ENCODE results near the gene P2RX5.

P2RX5 gene

GRCh38 chr17:3647251-3647650 is 48.7 kb downstream of the P2RX5 start:
- TF ChIP-seq Cebpa-rat (IDR thresholded peaks at IDR 0.05): no peak
- Histone ChIP-seq H3K9ac (peak overlapping the region; percentile 70), H3K27ac (peak overlapping the region; percentile 88), H3K4me1 (peaks cover 48% of the 10 kb centered on the region), H3K36me3 (peaks cover 26% of the 10 kb centered on the region), H3K9me3 (no peaks in the 10 kb centered on the region), H3K27me3 (no peaks in the 10 kb centered on the region), H3K4me3 (no peak overlapping the region), H3K4me2 (peak overlapping the region; percentile 85), H4K20me1 (no peaks in the 10 kb centered on the region)

DNA sequence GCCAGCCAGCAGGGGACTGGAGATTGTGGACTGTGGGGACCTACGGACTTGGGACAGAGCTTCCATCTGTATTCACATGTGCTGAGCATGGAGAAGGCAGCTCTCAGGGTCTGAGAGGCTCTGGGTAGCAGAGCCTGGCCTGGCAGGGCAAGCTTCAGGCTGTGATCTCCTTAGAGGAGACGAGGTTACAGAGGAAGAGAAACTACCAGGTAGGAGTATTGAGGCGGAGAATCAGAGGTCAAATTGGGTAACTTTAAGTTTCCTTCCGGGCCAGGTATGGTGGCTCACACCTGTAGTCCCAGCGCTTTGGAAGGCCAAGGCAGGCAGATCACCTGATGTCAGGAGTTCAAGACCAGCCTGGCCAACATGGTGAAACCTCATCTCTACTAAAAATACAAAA is 50.6 kb downstream of the P2RX5 start:
- peaks cover 23% of the 10 kb centered on the region for H3K36me3 ChIP-seq
- peak overlapping the region; percentile 88 for H3K27ac ChIP-seq
- H3K4me3 ChIP-seq: no peak overlapping the region
- peak overlapping the region; percentile 29; the same call in 1 of the 2 replicates for H3K9ac ChIP-seq
- H3K4me1 ChIP-seq: peaks cover 67% of the 10 kb centered on the region
- no peaks in the 10 kb centered on the region for H3K27me3 ChIP-seq
- TF ChIP-seq Cebpa-rat (IDR thresholded peaks at IDR 0.05): no peak
- peak overlapping the region; percentile 85 for H3K4me2 ChIP-seq
- H3K9me3 ChIP-seq: no peaks in the 10 kb centered on the region
- H4K20me1 ChIP-seq: no peaks in the 10 kb centered on the region

DNA sequence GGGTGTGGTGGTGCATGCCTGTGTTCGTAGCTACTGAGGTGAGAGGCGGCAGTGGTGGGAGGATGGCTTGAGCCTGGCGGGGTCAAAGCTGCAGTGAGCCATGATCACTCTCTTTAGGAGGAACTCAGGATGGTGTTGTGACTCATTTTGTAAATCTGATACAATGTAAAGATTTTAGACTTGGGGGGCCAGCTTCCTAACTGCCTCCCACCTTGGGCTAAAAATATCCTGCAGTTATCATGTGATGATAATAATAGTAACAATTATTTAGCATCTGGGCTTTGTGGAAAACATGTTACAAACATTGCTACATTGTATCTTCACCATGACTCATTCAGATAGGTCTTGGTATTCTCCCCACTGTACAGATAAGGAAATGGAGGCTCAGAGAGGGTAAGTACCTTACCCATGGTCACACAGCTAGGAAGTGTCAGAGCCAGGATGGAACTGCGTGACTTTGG is 52.0 kb downstream of the P2RX5 start:
- Histone ChIP-seq H3K27me3 (no peaks in the 10 kb centered on the region), H3K27ac (no peak overlapping the region), H3K36me3 (peaks cover 15% of the 10 kb centered on the region), H4K20me1 (no peaks in the 10 kb centered on the region), H3K4me1 (peaks cover 81% of the 10 kb centered on the region), H3K9ac (no peak overlapping the region), H3K4me2 (no peak overlapping the region; the same call in 1 of the 2 replicates), H3K9me3 (no peaks in the 10 kb centered on the region), H3K4me3 (no peak overlapping the region)
- no peak for TF ChIP-seq Cebpa-rat (IDR thresholded peaks at IDR 0.05)

- Histone ChIP-seq H3K4me2 (peak overlapping the region; percentile 76), H3K27me3 (no peaks in the 10 kb centered on the region), H4K20me1 (no peaks in the 10 kb centered on the region), H3K4me3 (no peak overlapping the region), H3K9me3 (no peaks in the 10 kb centered on the region), H3K9ac (no peak overlapping the region), H3K4me1 (peaks cover 89% of the 10 kb centered on the region), H3K36me3 (0 out of 2 replicates have a peak, but pooled peaks cover 8% of the 10 kb centered on the region), H3K27ac (peak overlapping the region; percentile 88)
- TF ChIP-seq Cebpa-rat (IDR thresholded peaks at IDR 0.05): no peak
Observed at GRCh38 chr17:3641717-3642486, 54.1 kb downstream of the P2RX5 start.

- Histone ChIP-seq H3K4me1 (peaks cover 80% of the 10 kb centered on the region), H3K27ac (peak overlapping the region; percentile 88), H3K4me2 (peak overlapping the region; percentile 76), H4K20me1 (no peaks in the 10 kb centered on the region), H3K27me3 (no peaks in the 10 kb centered on the region), H3K36me3 (0 out of 2 replicates have a peak, but pooled peaks cover 8% of the 10 kb centered on the region), H3K4me3 (peak overlapping the region; percentile 19; the same call in 1 of the 2 replicates), H3K9ac (peak overlapping the region; percentile 73), H3K9me3 (no peaks in the 10 kb centered on the region)
- no peak for TF ChIP-seq Cebpa-rat (IDR thresholded peaks at IDR 0.05)
Observed at GRCh38 chr17:3641014-3641413, 54.9 kb downstream of the P2RX5 start.

DNA sequence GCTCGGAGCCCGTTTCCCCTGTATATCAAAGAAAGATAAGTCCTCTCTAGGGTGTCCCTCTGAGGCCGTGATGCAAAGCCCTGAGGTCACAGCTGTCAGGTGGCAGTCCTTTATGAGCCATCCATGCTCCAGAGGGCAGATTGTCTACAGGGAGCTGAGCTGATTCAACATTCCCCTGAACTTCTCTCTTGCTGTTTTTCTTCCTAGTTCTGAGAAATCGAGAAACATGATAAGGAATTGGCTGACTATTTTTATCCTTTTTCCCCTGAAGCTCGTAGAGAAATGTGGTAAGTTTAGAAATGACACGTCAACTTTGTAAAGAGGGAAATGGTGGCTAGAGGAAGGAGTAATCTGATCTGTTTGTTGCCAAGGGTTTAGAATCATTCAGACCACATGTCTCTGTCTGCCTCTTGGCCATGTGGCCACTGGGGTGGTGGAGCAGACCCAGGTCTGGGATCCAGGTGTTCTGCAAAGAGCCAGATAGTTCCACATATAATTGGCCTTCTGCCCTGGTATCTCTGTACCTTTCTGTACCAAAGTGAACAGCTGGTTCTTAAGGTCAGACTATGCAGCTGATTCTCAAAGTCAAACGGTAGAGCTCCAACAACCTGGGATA is 55.9 kb downstream of the P2RX5 start:
- peak overlapping the region; percentile 88 for H3K27ac ChIP-seq

DNA sequence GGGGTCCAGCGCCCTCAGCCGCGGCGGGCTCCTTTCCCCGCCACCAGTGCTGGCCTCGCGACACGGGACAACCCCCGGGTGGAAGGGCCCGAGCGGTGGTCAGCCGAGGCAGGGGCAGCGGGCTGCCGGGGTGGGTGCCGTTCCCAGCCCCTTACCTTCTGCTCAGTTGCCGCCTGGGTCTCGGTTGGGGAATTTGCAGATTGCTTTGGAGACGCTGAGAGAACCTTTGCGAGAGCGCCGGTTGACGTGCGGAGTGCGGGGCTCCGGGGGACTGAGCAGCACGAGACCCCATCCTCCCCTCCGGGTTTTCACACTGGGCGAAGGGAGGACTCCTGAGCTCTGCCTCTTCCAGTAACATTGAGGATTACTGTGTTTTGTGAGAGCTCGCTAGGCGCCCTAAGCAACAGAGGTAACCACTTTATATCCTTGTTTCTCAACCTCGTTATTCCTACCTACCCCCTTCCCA is 59.0 kb downstream of the P2RX5 start:
- H3K4me3 ChIP-seq: peak overlapping the region; percentile 87
- H3K36me3 ChIP-seq: peaks cover 15% of the 10 kb centered on the region
- peaks cover 72% of the 10 kb centered on the region for H3K4me1 ChIP-seq
- TF ChIP-seq Cebpa-rat (IDR thresholded peaks at IDR 0.05): no peak
- 0 out of 2 replicates have a peak, but pooled peaks cover 6% of the 10 kb centered on the region for H4K20me1 ChIP-seq
- peak overlapping the region; percentile 98 for H3K9ac ChIP-seq
- H3K9me3 ChIP-seq: no peaks in the 10 kb centered on the region
- peak overlapping the region; percentile 96 for H3K4me2 ChIP-seq
- H3K27me3 ChIP-seq: no peaks in the 10 kb centered on the region
- peak overlapping the region; percentile 99 for H3K27ac ChIP-seq

More for the DNA sequence above, 55.9 kb downstream of the P2RX5 start:
- Histone ChIP-seq H3K36me3 (0 out of 2 replicates have a peak, but pooled peaks cover 8% of the 10 kb centered on the region), H4K20me1 (no peaks in the 10 kb centered on the region), H3K4me3 (peak overlapping the region; percentile 19), H3K9ac (peak overlapping the region; percentile 73), H3K27me3 (no peaks in the 10 kb centered on the region), H3K4me1 (peaks cover 76% of the 10 kb centered on the region), H3K4me2 (peak overlapping the region; percentile 76), H3K9me3 (no peaks in the 10 kb centered on the region)
- TF ChIP-seq Cebpa-rat (IDR thresholded peaks at IDR 0.05): no peak

DNA sequence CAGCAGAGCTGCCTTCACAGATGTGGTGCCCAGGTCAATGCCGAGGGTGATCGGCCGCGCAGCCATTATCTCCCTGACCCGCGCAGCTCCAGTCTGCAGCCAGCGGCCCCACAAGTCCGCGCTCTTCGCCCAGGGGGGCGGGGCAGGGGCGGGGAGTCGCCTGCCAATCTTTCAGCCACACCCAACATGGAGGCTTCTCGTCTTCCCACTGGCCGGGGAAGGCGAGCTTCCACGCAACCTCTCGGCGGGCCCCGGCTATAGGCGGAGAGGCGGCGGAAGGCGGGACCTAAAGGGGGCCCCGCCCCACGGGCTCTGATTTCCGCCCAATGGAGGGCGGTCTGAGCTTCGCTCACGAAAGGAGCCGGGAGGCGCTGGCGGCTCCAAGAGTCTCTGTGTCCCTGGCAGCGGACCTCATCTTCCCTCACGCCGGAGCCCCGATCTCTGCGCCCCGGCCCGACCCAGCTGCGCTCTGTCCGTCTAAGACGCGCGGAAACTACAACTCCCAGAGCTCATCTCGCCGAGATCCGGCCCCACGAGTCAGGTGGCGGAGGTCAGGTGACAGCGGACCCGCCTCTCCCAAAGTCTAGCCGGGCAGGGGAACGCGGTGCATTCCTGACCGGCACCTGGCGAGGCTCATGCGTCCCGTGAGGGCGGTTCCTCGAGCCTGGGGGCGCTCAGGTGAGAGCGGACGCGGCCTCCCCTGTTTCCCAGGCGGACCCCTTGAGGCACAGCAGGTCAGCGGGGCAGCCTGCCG is 59.6 kb downstream of the P2RX5 start, which contains the start of the genes CTNS and SHPK:
CTNS (plus strand) TSS at position 607 of the 754 bp plus-strand sequence. CDS start 3,447 bp downstream, outside the sequence.
SHPK (minus strand) TSS at position 97 of the 754 bp plus-strand sequence; CDS start at position 66, 31 bp downstream.
- H4K20me1 ChIP-seq: 0 out of 2 replicates have a peak, but pooled peaks cover 7% of the 10 kb centered on the region
- no peaks in the 10 kb centered on the region for H3K9me3 ChIP-seq
- H3K9ac ChIP-seq: peak within 1 kb of the TSS; percentile 98
- H3K4me2 ChIP-seq: peak within 1 kb of the TSS; percentile 96
- H3K36me3 ChIP-seq: peaks cover 18% of the 10 kb centered on the region
- H3K27me3 ChIP-seq: no peaks in the 10 kb centered on the region
- H3K4me3 ChIP-seq: peak within 1 kb of the TSS; percentile 87
- TF ChIP-seq Cebpa-rat (IDR thresholded peaks at IDR 0.05): no peak
- peaks cover 72% of the 10 kb centered on the region for H3K4me1 ChIP-seq
- H3K27ac ChIP-seq: peak within 1 kb of the TSS; percentile 99

Data from BLaER1 (cell line).